Upper lobe of left lung (tissue), 6 donors: ENCODE results near the gene MADD. TPM values are rescaled to one million over a fixed set of nuclear protein-coding genes. Genes with fewer than 3 reads are reported as not detected.

Experiments used
- ATAC-seq, 2 donors: fragments of 200-7000 bp; cut with Tn5 transposase; one replicate each; pipeline ENCODE4 v1.9.1; 2022; ENCODE audit warnings: mild to moderate bottlenecking in 2 of 2, moderate library complexity in 2 of 2; ENCODE audit not compliant: low FRiP score in 2 of 2
- DNase-seq, 2 donors: peaks; one replicate each; pipeline ENCODE4 v3.0.0-alpha.2; 2019 to 2020
- H3K27ac ChIP-seq, 4 donors: fragments of 200-600 bp; sonication (generic); one replicate each; pipeline ENCODE4 v1.5.1; 2016 to 2019
- H3K27me3 ChIP-seq, 4 donors: fragments of 200-600 bp; sonication (generic); one replicate each; pipeline ENCODE4 v1.5.1; 2017 to 2019
- H3K36me3 ChIP-seq, 4 donors: fragments of 200-600 bp; sonication (generic); one replicate each; pipeline ENCODE4 v1.5.1; 2016 to 2019
- H3K4me1 ChIP-seq, 4 donors: fragments of 200-600 bp; sonication (generic); one replicate each; pipeline ENCODE4 v1.5.1; 2018 to 2019
- H3K4me3 ChIP-seq, 4 donors: fragments of 200-600 bp; sonication (generic); one replicate each; pipeline ENCODE4 v1.5.1; 2017 to 2019; ENCODE audit warnings: mild to moderate bottlenecking in 2 of 4, moderate library complexity in 1 of 4
- H3K9me3 ChIP-seq, 4 donors: fragments of 200-600 bp; sonication (generic); one replicate each; pipeline ENCODE4 v1.5.1; 2018 to 2019
- CTCF ChIP-seq, 6 experiments: fragments of 450-650 bp in 4 of 6; fragments of 200-600 bp in 2 of 6; sonication (generic) in 2 of 6; IDR thresholded peaks; one replicate each; pipeline ENCODE4 v1.5.1; 2016 to 2019; ENCODE audit warnings: antibody characterized with exemption in 6 of 6
- EP300 ChIP-seq, 4 donors: sonication (generic); formaldehyde crosslinking; IDR thresholded peaks; one replicate each; pipeline ENCODE4 v1.5.1; 2017; ENCODE audit warnings: antibody characterized with exemption in 4 of 4, control low read depth in 2 of 4
- POLR2A ChIP-seq, 4 donors: fragments of 450-650 bp; IDR thresholded peaks; one replicate each; pipeline ENCODE4 v1.5.1; 2016 to 2017; ENCODE audit warnings: antibody characterized with exemption in 4 of 4, mild to moderate bottlenecking in 2 of 4
- POLR2AphosphoS5 ChIP-seq, 2 donors: sonication (generic); formaldehyde crosslinking; IDR thresholded peaks; one replicate each; pipeline ENCODE4 v1.5.1; 2017; ENCODE audit warnings: antibody characterized with exemption in 2 of 2
- WGBS, 2 donors: methylation state at CpG; one replicate each; pipeline ENCODE4 v1.1.5; 2017 to 2018; 5-methylcytosine and 5-hydroxymethylcytosine counted together
- total RNA-seq, 6 donors: library from RNA; depleted of rRNA in 4 of 6; stranded (reverse); fragments of >200 nt in 4 of 6; gene quantifications; one replicate each; pipeline versions ENCODE4 v1.1.0 to v1.2.1, GENCODE V29; 2016 to 2021
- donor health status: DM: no; HTN: no; CAD: no; lungs with moderate emphysema.
- donor health status: DM: no; HTN: yes; CAD: no; lungs with severe emphysema.

The MADD gene
- total RNA-seq, 6 donors from 2014 or later: 39.6 to 129 (median 47.9) TPM

- H3K27me3 ChIP-seq: no peaks in the 10 kb centered on the region
- TF ChIP-seq CTCF (IDR thresholded peaks at IDR 0.05) (no peak), EP300 (IDR thresholded peaks at IDR 0.05) (no peak), POLR2AphosphoS5 (IDR thresholded peaks at IDR 0.05) (no peak), POLR2A (IDR thresholded peaks at IDR 0.05) (no peak)
- 92 to 97% methylated on average over 1 of the region's 1 CpG for WGBS, 2 donors
- peaks cover 3 to 11% (median 5%) of the 10 kb centered on the region in 4 donors for H3K4me1 ChIP-seq
- DNase-seq (no peak), ATAC-seq (no peak)
- no peak overlapping the region for H3K4me3 ChIP-seq
- H3K27ac ChIP-seq: no peak overlapping the region
- no peaks in the 10 kb centered on the region for H3K9me3 ChIP-seq
- no peaks in the 10 kb centered on the region for H3K36me3 ChIP-seq
Observed at GRCh38 chr11:47356998-47357329, 87.0 kb downstream of the MADD start.

DNA sequence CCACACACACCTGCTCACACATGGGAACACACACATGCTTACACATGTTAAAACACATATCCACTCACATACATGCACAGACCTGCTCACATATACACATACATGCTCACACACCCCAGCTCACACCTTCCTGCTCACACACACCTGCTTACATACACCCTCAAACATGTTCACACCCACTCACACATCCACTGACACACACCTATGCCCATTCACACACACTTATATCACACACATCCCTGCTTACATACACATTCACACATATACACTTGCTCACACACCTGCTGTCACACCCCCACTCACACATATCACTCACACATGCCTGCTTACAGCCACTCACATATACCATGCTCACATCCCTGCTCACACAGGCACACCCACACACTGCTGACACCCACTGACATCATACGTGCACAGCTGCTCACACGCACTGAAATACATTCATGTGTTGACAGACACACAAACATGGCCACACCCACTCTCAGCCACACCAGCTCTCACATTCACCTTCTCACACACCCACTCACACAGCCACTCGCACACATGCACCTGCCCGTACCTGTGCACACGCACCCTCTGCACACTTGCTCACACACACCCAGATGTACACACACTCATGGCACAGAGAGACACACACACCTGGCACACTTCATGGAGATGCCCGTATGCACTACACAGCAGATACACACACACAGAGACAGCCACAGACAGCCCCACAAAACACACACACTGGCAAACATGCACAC, 88.2 kb downstream of the MADD start:
- WGBS, 2 donors: 93 to 94% methylated on average over 6 of the region's 6 CpGs
- peaks cover 3 to 11% (median 5%) of the 10 kb centered on the region in 4 donors for H3K4me1 ChIP-seq

DNA sequence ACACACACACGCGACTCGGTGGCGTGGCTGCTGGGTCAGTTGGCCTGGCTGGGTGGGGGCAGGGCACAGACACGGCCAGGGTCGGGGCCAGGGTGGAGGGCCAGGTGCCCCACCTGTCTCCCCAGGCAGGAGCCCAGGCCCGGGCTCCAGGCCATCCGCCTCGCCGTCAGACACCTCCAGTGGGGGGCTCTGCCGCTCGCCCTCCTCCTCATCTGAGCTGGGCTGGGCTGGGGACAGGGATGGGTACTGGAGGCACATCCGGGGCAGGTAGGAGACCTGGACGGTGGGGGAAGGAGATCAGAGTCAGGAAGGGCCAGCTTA, 88.8 kb downstream of the MADD start:
- TF ChIP-seq CTCF (IDR thresholded peaks at IDR 0.05): no peak
- TF ChIP-seq EP300 (IDR thresholded peaks at IDR 0.05): no peak
- no peak for TF ChIP-seq POLR2A (IDR thresholded peaks at IDR 0.05)
- no peak for TF ChIP-seq POLR2AphosphoS5 (IDR thresholded peaks at IDR 0.05)
- Histone ChIP-seq H3K9me3 (no peaks in the 10 kb centered on the region), H3K4me3 (no peak overlapping the region), H3K36me3 (no peaks in the 10 kb centered on the region), H3K4me1 (peaks cover 3 to 11% (median 5%) of the 10 kb centered on the region in 4 donors), H3K27ac (peak overlapping the region in 1 of 4 donors; percentile 21), H3K27me3 (no peaks in the 10 kb centered on the region)
- ATAC-seq (no peak), DNase-seq (no peak)
- WGBS, 2 donors: 75 to 90% methylated on average over 2 to 13 of the region's 14 CpGs

More for the DNA sequence above, 88.2 kb downstream of the MADD start:
- H3K36me3 ChIP-seq: no peaks in the 10 kb centered on the region
- no peak for TF ChIP-seq CTCF (IDR thresholded peaks at IDR 0.05)
- no peak for TF ChIP-seq POLR2AphosphoS5 (IDR thresholded peaks at IDR 0.05)
- TF ChIP-seq EP300 (IDR thresholded peaks at IDR 0.05): no peak
- TF ChIP-seq POLR2A (IDR thresholded peaks at IDR 0.05): no peak
- no peaks in the 10 kb centered on the region for H3K27me3 ChIP-seq
- DNase-seq (no peak), ATAC-seq (no peak)
- no peaks in the 10 kb centered on the region for H3K9me3 ChIP-seq
- H3K4me3 ChIP-seq: no peak overlapping the region
- peak overlapping the region in 1 of 4 donors; percentile 21 for H3K27ac ChIP-seq

DNA sequence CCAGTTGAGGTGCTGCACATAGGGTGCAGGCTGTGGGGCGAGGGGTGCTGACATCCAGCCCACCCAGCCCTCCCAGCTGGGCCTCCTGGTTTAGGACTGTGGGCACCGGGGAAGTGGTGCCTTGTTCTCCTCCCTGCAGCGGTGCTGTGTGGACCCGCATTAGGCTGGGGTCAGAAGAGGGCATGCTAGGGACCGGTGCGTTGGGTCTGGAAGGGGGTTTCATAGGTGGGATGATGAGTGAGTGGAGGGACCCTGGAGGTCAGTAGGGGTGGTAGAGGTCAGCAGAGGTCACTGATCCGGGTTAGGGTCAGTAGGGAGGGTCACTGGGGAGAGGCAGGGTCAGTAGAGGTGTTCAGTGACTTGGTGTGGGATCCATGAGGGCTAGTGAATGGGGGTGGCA, 89.2 kb downstream of the MADD start:
- H3K4me3 ChIP-seq: no peak overlapping the region

More for the DNA sequence above, 89.2 kb downstream of the MADD start:
- no peaks in the 10 kb centered on the region for H3K27me3 ChIP-seq
- ATAC-seq: no peak
- WGBS, 2 donors: 59 to 77% methylated on average over 7 of the region's 7 CpGs
- H3K4me1 ChIP-seq: peaks cover 3 to 11% (median 5%) of the 10 kb centered on the region in 4 donors
- H3K27ac ChIP-seq: peak overlapping the region in 1 of 4 donors; percentile 42
- DNase-seq: no peak
- H3K36me3 ChIP-seq: no peaks in the 10 kb centered on the region
- TF ChIP-seq POLR2A (IDR thresholded peaks at IDR 0.05) (no peak), POLR2AphosphoS5 (IDR thresholded peaks at IDR 0.05) (no peak), CTCF (IDR thresholded peaks at IDR 0.05) (no peak), EP300 (IDR thresholded peaks at IDR 0.05) (no peak)
- H3K9me3 ChIP-seq: no peaks in the 10 kb centered on the region
